Superior temporal gyrus (tissue), 1 donor: ENCODE data around the gene ZDHHC3.
A peak's percentile ranks its signal among the peaks of the same experiment; 100 is the strongest.

Experiments
- DNase-seq: peaks from one replicate; pipeline ENCODE4 v3.0.0-alpha.2; 2016; ENCODE audit errors: extremely low spot score

Gene ZDHHC3, protein sequence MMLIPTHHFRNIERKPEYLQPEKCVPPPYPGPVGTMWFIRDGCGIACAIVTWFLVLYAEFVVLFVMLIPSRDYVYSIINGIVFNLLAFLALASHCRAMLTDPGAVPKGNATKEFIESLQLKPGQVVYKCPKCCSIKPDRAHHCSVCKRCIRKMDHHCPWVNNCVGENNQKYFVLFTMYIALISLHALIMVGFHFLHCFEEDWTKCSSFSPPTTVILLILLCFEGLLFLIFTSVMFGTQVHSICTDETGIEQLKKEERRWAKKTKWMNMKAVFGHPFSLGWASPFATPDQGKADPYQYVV

GRCh38 chr3:44976002-44976815, at the start of gene ZDHHC3, which contains the start of gene EXOSC7:
ZDHHC3 (minus strand) TSS chr3:44976174; CDS start chr3:44959436, 16,738 bp downstream.
EXOSC7 (plus strand) TSS chr3:44976244; CDS start chr3:44976278, 34 bp downstream.
- peak; percentile 85 for DNase-seq

- no peak for DNase-seq
Measured at GRCh38 chr3:45024542-45025255, 48.7 kb upstream of the ZDHHC3 start.

- no peak for DNase-seq
Measured at GRCh38 chr3:45023675-45024074, 47.7 kb upstream of the ZDHHC3 start.

- DNase-seq: no peak
Measured at GRCh38 chr3:45021524-45022297, 45.7 kb upstream of the ZDHHC3 start.

DNA sequence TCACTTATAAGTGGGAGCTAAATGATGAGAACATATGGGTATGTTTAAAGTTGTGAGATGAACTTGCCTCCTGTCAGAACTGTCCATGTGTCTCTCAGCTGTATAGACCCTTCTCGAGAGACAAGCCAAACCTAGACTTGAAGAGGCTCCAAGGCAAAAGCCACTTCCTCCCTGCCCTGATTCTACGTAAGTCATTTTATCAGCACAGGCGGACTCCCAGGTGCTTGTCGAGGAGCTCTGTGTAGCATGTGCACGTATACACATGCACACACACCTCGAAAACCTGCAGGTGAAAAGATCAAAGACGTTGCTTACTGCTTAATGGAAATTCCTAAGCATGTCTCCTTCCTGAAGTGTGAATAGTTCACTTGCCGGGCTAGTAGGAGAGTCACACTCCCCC, 44.6 kb upstream of the ZDHHC3 start:
- DNase-seq: no peak

DNA sequence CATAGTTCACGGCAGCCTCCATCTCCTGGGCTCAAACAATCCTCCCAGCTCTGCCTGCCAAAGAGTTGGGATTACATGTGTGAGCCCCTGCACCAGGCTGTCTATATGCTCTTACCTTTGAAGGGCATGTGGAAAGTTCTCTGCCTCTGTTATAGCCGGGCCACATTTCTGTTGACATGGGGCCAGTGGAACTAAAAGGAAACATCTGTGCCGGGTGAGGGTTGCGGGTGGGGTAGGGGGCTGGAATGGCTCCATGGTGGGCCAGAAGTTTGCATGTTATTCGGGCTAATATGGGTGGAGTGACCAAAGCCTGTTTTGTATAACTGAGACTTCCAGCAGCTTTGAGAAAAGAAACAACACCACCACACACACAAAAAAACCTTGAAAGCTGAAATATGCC, 41.8 kb upstream of the ZDHHC3 start:
- DNase-seq: no peak

GRCh38 chr3:45016916-45017315, 40.9 kb upstream of the ZDHHC3 start:
- no peak for DNase-seq

DNA sequence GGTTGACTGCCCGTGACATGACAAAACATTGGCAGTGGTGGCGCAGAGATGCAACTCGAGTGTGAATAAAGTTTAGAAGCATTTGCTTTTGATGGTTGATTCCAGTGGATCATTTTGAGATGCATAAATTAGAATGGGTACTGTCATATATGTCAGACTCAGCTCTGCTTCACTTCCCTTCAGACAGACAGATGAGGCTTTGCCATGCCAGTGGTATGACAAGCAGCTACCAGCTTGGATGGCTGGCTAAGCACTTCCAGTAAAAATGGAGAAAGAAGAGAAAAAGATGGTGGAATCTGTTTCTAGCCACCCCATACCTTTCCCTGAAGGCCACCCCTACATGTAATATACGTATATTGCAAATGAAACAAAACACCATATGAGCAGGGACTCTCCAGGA, 36.6 kb upstream of the ZDHHC3 start:
- DNase-seq: no peak

DNA sequence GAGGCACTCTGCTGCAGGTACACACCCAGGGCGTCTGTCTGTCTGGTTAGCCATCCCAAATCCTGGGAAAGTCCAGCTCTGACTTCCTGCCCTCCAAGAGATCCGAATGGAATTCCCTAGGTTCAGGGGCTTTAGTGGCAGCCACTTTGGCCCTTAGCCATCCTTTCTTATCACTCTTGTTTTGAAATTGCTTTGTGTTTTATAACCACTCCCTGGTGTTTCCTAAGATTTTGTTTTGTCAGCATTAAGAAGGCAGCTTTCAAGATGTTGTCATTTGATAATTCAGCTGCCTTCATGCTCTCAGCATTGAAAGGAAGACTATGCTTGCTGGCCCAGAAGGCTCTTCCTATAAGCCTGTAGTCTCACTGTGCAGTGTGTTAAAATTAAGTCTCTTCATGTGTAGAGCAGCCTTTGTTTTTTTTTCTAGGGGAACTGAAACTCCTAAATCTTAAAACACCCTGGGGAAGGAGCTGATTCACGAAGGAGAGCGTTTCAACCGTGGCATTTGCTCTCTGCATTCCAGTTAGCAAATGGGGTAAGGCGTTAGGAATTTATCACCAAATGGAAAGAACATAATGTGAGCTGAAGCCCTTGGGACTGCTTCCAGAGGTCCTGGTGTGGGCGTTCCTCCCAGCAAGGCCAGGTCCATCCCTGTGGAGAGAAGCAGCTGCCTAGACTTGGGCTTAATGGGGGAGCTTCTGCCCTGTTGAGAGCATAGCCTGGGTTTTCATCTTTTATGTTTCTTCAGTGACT, 36.0 kb upstream of the ZDHHC3 start:
- no peak for DNase-seq

- no peak for DNase-seq
Measured at GRCh38 chr3:45010811-45011333, 34.9 kb upstream of the ZDHHC3 start.

DNA sequence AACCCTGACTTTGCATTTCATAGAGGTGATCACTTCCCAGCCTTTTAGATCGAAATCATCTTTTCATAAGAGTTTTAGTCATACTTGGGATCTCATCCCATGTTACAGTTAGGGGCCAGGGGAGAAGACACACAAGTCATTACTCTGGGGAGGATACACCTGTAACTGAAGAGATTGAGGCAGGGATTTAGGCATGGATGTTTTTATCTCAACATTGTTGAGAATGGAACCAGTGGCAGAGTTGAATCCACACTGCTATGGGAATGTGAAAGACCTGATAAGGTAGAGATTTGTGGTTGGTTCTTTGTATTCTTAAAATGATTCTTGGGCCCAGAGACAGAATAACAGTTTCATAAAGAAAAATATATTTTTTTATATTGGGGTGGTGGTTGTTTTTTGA, 33.9 kb upstream of the ZDHHC3 start:
- DNase-seq: no peak

- no peak for DNase-seq
Measured at GRCh38 chr3:45008117-45008516, 32.1 kb upstream of the ZDHHC3 start.

DNA sequence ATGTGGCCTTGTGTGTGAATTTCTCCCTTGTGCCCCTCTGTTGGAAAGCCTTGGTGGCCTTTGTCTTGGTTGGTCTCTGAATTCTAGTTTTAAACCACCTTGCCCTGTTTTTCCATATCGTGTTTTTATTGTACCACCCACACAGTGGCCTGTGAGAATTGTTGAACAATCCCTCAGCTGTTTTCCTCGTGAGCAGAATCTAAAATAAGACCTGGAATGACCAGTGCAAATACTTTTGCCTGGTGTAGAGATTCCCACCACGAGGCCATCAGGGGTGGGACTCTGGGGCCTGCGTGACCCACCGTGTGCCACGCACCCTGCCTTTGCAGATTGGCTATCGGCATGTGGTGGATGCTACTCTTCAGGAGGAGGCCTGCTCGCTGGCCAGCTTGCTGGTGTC, 31.1 kb upstream of the ZDHHC3 start:
- no peak for DNase-seq

DNA sequence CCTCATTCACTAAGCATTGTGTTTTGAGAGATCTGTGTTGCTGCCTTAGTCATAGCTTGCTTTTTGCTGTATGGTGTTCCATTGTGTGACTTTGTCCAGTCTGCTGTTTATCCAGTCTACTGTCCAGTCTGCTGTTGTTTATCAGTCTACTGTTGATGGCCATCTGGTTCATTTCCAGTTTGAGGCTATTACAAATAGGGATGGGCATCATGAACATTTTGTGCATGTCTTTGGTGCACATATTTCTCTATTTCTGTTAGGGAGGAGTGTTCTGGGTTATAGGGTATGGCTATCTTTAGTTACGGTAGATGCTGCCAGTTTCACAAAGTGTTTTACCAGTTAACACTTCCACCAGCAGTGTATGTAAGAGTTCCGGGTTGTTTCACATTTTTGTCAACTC, 27.9 kb upstream of the ZDHHC3 start:
- no peak for DNase-seq

DNA sequence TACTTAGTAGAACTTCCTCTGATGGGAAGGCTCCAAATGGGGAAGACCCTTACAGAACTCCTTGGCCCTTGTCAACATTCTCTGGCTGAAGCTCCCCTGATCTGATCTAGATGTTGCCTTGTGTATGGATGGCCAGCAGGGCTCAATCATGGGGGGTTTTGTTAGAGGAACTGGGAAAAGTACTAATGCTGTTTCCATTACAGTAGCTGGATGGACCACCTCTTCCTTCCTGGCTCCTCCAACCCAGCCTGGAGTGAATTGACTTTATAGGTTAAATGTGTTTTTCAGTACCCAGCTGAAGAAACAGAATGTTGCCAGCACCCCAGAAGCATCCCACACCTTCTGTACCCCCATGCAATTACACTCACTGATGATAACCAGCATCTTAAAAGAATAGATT, 27.4 kb upstream of the ZDHHC3 start:
- DNase-seq: no peak

GRCh38 chr3:45002720-45003119, 26.7 kb upstream of the ZDHHC3 start:
- DNase-seq: no peak

DNA sequence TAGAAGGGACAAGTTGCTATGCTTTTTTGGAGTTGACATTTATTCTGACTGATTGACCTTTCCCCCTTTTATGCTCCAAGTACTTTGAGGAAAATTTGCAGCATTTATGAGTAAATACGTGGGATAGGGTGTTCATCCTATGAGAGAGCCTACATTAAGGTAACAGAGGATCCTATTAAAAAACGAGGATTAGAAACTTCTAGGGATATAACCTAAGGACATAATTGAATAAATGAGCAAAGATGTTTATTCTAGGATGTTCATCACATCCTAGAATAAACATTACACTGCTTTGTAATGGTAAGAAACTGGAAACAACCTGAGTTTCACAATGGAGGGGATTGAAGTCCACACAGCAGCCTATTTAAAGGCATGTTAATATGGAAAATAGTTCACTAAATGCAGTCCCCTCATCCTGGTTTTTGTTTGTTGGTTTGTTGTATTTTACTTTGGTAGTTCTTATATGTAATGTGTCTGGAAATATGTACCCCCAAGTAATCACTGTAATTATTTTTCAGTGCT, 26.2 kb upstream of the ZDHHC3 start:
- no peak for DNase-seq

- no peak for DNase-seq
Measured at GRCh38 chr3:45001738-45002137, 25.8 kb upstream of the ZDHHC3 start.

GRCh38 chr3:45000823-45001222, 24.8 kb upstream of the ZDHHC3 start:
- no peak for DNase-seq

- no peak for DNase-seq
Measured at GRCh38 chr3:44999782-45000181, 23.8 kb upstream of the ZDHHC3 start.
